ENCODE data around the gene ANGPTL5. TPM values are rescaled to one million over a fixed set of nuclear protein-coding genes. Genes with fewer than 3 reads are reported as not detected.

Gene ANGPTL5
- total RNA-seq, 1 experiment from 2014 or later, result not detected

DNA sequence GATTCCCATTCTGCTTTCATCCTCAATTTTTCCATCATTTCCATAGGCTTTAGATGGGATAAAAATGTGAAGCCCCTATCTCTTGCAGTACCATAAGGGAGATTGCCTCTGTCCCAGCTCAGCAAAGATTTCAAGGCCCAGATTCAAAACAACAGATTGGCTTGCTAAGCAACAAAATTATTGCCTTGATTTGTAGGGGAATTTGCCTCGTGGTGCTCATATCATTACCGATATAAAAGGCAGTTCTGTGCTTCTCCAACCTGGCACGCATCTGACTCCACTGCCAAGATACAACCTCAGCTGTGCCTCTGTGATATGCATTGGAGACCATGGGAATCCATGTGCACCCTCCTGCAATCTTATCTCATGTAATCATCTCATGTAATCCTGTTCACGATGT, 26.6 kb downstream of the ANGPTL5 start:
- CTCF ChIA-PET, result no interaction called here

DNA sequence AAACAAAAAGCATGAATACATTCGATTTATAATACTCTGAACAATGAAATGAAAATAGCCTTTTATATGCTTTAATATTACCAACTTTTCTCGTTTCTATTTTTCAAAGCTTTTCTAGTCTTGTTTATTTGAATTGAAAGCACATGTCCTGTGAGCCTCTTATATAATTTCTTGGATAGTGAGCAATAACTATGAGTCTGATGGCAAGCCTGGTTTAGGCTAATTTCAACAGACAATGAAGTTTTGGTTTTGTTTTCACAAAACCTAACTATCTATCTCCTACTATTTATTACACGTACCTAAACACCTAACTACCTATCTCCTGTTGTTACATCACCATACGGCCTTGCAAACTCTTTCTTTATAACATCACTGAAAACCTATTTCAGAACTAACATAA, 30.7 kb downstream of the ANGPTL5 start:
- ATAC-seq (no peak), DNase-seq (ENCODE audit: low read depth, low spot score) (no peak)
- intact Hi-C loops (cut with micrococcal nuclease; ENCODE audit: unreplicated experiment), result no loop called here
- Histone ChIP-seq H3K9me3 (ENCODE audit: control insufficient read depth, insufficient read depth, low read depth, low read length) (no peaks in the 10 kb centered on the region), H3K27me3 (ENCODE audit: control insufficient read depth, insufficient read depth, low read length) (no peaks in the 10 kb centered on the region), H3K4me3 (ENCODE audit: low read depth in 2 of 2, low read length in 2 of 2) (no peak overlapping the region), H3K36me3 (ENCODE audit: control insufficient read depth, insufficient read depth, low read length) (no peaks in the 10 kb centered on the region), H3K4me1 (ENCODE audit: control insufficient read depth, insufficient read depth, low read length) (no peaks in the 10 kb centered on the region), H3K27ac (ENCODE audit: low read length) (no peak overlapping the region)
- TF ChIP-seq, protein P1, sequence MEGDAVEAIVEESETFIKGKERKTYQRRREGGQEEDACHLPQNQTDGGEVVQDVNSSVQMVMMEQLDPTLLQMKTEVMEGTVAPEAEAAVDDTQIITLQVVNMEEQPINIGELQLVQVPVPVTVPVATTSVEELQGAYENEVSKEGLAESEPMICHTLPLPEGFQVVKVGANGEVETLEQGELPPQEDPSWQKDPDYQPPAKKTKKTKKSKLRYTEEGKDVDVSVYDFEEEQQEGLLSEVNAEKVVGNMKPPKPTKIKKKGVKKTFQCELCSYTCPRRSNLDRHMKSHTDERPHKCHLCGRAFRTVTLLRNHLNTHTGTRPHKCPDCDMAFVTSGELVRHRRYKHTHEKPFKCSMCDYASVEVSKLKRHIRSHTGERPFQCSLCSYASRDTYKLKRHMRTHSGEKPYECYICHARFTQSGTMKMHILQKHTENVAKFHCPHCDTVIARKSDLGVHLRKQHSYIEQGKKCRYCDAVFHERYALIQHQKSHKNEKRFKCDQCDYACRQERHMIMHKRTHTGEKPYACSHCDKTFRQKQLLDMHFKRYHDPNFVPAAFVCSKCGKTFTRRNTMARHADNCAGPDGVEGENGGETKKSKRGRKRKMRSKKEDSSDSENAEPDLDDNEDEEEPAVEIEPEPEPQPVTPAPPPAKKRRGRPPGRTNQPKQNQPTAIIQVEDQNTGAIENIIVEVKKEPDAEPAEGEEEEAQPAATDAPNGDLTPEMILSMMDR (IDR thresholded peaks at IDR 0.05), result no peak
- TF ChIP-seq POLR2AphosphoS5 (IDR thresholded peaks at IDR 0.05; ENCODE audit: low read depth, low read length) (no peak), REST (IDR thresholded peaks at IDR 0.05; ENCODE audit: insufficient read depth in 1 of 2, low read depth in 2 of 2, low read length in 1 of 2) (no peak), SIN3A (IDR thresholded peaks at IDR 0.05; ENCODE audit: borderline replicate concordance, insufficient read depth, low read depth, low read length) (no peak), TCF7L2 (IDR thresholded peaks at IDR 0.05; ENCODE audit: low read depth, low read length) (no peak)
- CTCF ChIA-PET, result no interaction called here
- in situ Hi-C loops (cut with HindIII; ENCODE audit: low pct_unique_long_range_greater_than_20kb, low sequenced_read_pairs), result no loop called here
- POLR2A ChIA-PET, result no interaction called here
- no TSS peak for BruUV-seq (replicated peaks)

More for the DNA sequence above, 26.6 kb downstream of the ANGPTL5 start:
- POLR2A ChIA-PET, result no interaction called here
- intact Hi-C loops (cut with micrococcal nuclease; ENCODE audit: unreplicated experiment) (no loop called here), in situ Hi-C loops (cut with HindIII; ENCODE audit: low pct_unique_long_range_greater_than_20kb, low sequenced_read_pairs) (no loop called here)
- TF ChIP-seq, protein P1 (IDR thresholded peaks at IDR 0.05), result no peak
- TF ChIP-seq REST (IDR thresholded peaks at IDR 0.05; ENCODE audit: insufficient read depth in 1 of 2, low read depth in 2 of 2, low read length in 1 of 2), result no peak
- no peak for TF ChIP-seq TCF7L2 (IDR thresholded peaks at IDR 0.05; ENCODE audit: low read depth, low read length)
- TF ChIP-seq SIN3A (IDR thresholded peaks at IDR 0.05; ENCODE audit: borderline replicate concordance, insufficient read depth, low read depth, low read length), result no peak
- TF ChIP-seq POLR2AphosphoS5 (IDR thresholded peaks at IDR 0.05; ENCODE audit: low read depth, low read length), result no peak
- Histone ChIP-seq H3K4me1 (ENCODE audit: control insufficient read depth, insufficient read depth, low read length) (no peaks in the 10 kb centered on the region), H3K9me3 (ENCODE audit: control insufficient read depth, insufficient read depth, low read depth, low read length) (no peaks in the 10 kb centered on the region), H3K36me3 (ENCODE audit: control insufficient read depth, insufficient read depth, low read length) (no peaks in the 10 kb centered on the region), H3K27me3 (ENCODE audit: control insufficient read depth, insufficient read depth, low read length) (no peaks in the 10 kb centered on the region; the same call in 1 of the 2 replicates), H3K27ac (ENCODE audit: low read length) (no peak overlapping the region), H3K4me3 (ENCODE audit: low read depth in 2 of 2, low read length in 2 of 2) (no peak overlapping the region)
- DNase-seq (ENCODE audit: low read depth, low spot score) (no peak), ATAC-seq (peak; percentile 51; the same call in 1 of the 2 replicates)
- BruUV-seq (replicated peaks), result no TSS peak
